ENCODE measurements around the gene SPI1. TPM values are rescaled to one million over a fixed set of nuclear protein-coding genes. Genes with fewer than 3 reads are reported as not detected.

SPI1 gene
- total and polyA plus RNA-seq, 8 donors, result 1.0 to 24.2 (median 5.6) TPM

DNA sequence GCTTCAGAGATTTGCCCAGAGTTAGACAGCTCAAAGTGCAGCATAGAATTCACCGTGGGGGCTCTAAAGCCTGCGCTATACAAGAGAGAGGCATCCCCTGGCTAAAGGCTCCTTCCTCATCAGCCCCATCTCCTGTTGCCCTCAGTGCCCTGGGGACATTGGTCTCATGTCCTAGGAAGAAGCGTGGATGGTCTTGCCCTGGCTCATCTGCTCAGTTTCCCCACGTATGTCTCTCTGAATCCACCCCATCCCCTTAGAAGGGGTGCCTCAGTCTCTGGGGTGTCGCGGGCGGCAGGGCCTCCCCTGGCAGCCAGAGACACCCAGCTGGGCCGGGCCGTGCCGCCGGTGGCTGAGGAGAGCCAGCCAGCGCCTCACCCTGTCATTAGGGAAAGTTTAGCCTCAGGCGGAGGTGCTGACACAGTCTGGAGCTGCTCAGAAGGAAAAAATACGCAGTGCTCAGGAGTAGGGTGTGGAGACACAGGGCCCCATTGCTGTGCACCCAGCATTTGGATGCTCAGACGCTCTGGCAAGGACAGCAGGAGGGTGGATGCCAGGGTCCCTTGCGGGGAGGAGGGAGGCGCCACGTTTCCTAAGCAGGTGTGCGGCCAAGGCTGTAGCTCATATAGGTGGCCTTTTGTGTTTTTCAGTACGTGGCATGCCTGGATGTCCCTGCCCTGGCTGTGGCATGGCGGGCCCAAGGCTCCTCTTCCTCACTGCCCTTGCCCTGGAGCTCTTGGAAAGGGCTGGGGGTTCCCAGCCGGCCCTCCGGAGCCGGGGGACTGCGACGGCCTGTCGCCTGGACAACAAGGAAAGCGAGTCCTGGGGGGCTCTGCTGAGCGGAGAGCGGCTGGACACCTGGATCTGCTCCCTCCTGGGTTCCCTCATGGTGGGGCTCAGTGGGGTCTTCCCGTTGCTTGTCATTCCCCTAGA, 31.4 kb upstream of the SPI1 start:
- intact Hi-C loops (cut with DNase I), result no loop called here
- 76 to 82% methylated on average over 31 of the region's 31 CpGs for WGBS, 2 donors
- peak in 3 of 6 donors; percentile 22 to 65 (median 32) for DNase-seq

DNA sequence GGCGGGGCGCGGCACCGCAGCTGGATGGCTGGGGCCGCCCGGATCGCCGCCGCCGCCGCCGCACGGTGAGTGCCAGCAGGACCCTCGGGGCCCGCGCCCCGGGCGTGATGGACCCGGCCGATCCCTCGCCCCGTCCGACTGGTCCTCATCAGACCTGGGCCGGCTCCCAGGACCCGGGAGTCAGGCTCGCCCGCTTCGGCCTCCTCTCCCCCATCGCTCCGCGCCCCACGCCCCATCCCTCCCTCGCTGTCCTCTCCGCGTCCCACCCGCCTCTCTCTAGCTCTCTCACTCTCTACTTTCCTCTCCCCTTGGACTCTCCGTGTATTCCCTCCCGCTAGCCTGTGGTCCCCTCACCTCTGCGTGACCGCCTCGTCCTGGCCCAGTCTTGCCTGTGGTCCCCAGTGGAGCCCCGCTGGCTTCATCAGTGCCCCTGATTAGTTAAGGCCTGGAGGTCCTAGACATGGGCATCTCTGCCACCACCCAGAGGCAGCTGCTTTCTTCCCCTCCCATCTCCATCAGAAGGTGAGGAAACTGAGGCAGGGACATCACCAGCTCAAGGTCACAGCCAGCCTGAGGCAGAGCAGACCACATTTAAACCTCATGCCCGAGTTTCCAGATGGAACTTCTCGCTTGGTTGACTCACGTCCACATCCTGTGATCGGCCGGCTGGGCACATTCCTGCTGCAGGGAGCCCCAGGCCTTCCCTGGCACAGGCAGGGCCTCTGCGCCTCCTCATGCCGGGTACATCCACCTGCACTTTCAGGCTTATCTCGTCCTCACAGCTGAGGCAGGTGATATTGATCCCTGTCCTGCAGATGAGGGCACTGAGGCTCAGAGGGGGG, 30.5 kb upstream of the SPI1 start:
- H3K4me3 ChIP-seq, result peak overlapping the region; percentile 55 to 75 (median 66)
- TF ChIP-seq, protein P1, sequence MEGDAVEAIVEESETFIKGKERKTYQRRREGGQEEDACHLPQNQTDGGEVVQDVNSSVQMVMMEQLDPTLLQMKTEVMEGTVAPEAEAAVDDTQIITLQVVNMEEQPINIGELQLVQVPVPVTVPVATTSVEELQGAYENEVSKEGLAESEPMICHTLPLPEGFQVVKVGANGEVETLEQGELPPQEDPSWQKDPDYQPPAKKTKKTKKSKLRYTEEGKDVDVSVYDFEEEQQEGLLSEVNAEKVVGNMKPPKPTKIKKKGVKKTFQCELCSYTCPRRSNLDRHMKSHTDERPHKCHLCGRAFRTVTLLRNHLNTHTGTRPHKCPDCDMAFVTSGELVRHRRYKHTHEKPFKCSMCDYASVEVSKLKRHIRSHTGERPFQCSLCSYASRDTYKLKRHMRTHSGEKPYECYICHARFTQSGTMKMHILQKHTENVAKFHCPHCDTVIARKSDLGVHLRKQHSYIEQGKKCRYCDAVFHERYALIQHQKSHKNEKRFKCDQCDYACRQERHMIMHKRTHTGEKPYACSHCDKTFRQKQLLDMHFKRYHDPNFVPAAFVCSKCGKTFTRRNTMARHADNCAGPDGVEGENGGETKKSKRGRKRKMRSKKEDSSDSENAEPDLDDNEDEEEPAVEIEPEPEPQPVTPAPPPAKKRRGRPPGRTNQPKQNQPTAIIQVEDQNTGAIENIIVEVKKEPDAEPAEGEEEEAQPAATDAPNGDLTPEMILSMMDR (IDR thresholded peaks at IDR 0.05), result no peak
- WGBS, 2 donors, result 1 to 2% methylated on average over 19 to 50 of the region's 50 CpGs
- no peaks in the 10 kb centered on the region for H3K9me3 ChIP-seq
- H3K27me3 ChIP-seq, result no peaks in the 10 kb centered on the region
- ATAC-seq (peak in 3 of 4 donors; percentile 0 to 4 (median 0)), DNase-seq (peak in 3 of 6 donors; percentile 56 to 76 (median 68)), FAIRE-seq (no peak)
- peaks cover 0 to 4% (median 0%) of the 10 kb centered on the region in 3 donors for H3K36me3 ChIP-seq
- H3K27ac ChIP-seq, result peak overlapping the region; percentile 53 to 84 (median 72)
- peaks cover 11 to 19% (median 14%) of the 10 kb centered on the region in 3 donors for H3K4me1 ChIP-seq
- intact Hi-C loops (cut with DNase I), result no loop called here

More for the DNA sequence above, 31.4 kb upstream of the SPI1 start:
- H3K27me3 ChIP-seq, result no peaks in the 10 kb centered on the region
- peak overlapping the region in 3 of 4 donors; percentile 64 to 84 (median 81) for H3K27ac ChIP-seq
- TF ChIP-seq, protein P1 (IDR thresholded peaks at IDR 0.05), result no peak
- FAIRE-seq (no peak), ATAC-seq (no peak)
- peaks cover 0 to 13% (median 0%) of the 10 kb centered on the region in 3 donors for H3K36me3 ChIP-seq
- H3K4me3 ChIP-seq, result peak overlapping the region in 3 of 4 donors; percentile 59 to 75 (median 73)
- peaks cover 11 to 19% (median 14%) of the 10 kb centered on the region in 3 donors for H3K4me1 ChIP-seq
- H3K9me3 ChIP-seq, result no peaks in the 10 kb centered on the region

DNA sequence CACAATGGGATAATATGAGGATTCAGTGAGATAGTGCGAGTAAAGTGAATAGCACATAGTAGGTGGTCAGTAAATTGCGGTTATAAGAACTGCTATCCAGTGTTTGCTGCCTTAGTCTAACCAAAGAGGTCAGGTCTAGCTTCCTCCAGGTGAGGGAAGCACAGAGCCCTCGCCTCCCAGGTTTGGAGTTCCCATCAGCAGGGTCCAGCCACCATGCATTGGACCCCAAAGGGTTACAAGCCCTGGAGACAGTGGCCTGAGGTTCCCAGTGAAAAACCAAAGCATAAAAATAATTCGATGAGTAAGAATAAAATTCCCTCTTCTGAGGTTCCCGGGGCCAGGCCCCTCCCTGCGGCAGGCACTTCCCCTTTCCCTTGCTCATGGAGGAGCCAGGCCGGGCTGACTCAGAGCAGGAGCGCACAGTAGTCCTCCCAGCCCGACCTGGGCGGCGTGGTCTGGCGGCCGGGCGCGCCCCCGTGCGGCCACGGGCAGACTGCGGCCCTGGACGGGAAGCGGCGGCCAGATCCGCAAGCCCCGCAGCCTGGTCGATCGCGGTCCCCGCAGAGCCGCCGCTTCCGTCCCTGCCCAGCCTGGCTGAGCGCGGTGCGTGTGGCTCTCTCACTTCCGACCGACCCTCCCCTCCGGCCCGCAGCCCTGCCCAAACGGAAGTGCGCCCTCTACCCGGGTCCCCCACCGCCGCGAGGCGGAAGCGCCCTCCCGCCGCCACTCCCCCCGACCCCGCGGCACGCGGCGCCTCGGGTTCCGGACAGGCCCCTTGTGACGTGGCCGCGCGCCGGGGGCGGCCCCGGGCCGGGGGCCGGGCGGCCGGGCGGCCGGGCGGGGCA, 29.6 kb upstream of the SPI1 start, which contains the start of gene SLC39A13:
TSS of gene SLC39A13 (plus strand) at position 845 of the 845 bp plus-strand sequence. CDS start 1,505 bp downstream, outside the sequence.
- no peaks in the 10 kb centered on the region for H3K27me3 ChIP-seq
- no peaks in the 10 kb centered on the region for H3K36me3 ChIP-seq
- H3K27ac ChIP-seq, result peak within 1 kb of the TSS; percentile 75 to 95 (median 90)
- 1% methylated on average over 50 to 70 of the region's 70 CpGs for WGBS, 2 donors
- TF ChIP-seq, protein P1 (IDR thresholded peaks at IDR 0.05), result peak; percentile 59 to 78 (median 68)
- H3K9me3 ChIP-seq, result no peaks in the 10 kb centered on the region
- peak; percentile 90 to 94 (median 92) for ATAC-seq
- peak; percentile 94 to 98 (median 96) for DNase-seq
- intact Hi-C loops (cut with DNase I), result no loop called here
- FAIRE-seq, result no peak
- peaks cover 11 to 19% (median 14%) of the 10 kb centered on the region in 3 donors for H3K4me1 ChIP-seq
- peak within 1 kb of the TSS; percentile 57 to 75 (median 66) for H3K4me3 ChIP-seq
